Liver (tissue), 9 donors: ENCODE measurements around the gene LAD1. TPM values are rescaled to one million over a fixed set of nuclear protein-coding genes. Genes with fewer than 3 reads are reported as not detected.
A peak's percentile ranks its signal among the peaks of the same experiment; 100 is the strongest.

ENCODE experiments used
- DNase-seq: peaks from one replicate; pipeline ENCODE4 v3.0.0-alpha.2; 2017; ENCODE audit warnings: low spot score
- H3K27ac ChIP-seq, 2 donors: one replicate each; pipeline ENCODE4 v1.7.0; 2013; ENCODE audit warnings: inconsistent platforms in 2 of 2, low read length in 2 of 2, control low read depth in 1 of 2, low read depth in 1 of 2, mild to moderate bottlenecking in 1 of 2
- H3K27me3 ChIP-seq, 4 donors: one replicate each; pipeline versions ENCODE4 v1.6.1 to v1.7.0; 2013; ENCODE audit warnings: low read length in 3 of 4, inconsistent platforms in 1 of 4, mild to moderate bottlenecking in 1 of 4, moderate library complexity in 1 of 4; ENCODE audit not compliant: control insufficient read depth in 4 of 4, insufficient read depth in 4 of 4
- H3K36me3 ChIP-seq, 4 donors: one replicate each; pipeline versions ENCODE4 v1.6.1 to v1.7.0; 2013; ENCODE audit warnings: low read length in 3 of 4, mild to moderate bottlenecking in 3 of 4, low read depth in 1 of 4, moderate library complexity in 1 of 4; ENCODE audit not compliant: control insufficient read depth in 4 of 4, insufficient read depth in 3 of 4
- H3K4me1 ChIP-seq, 4 donors: one replicate each; pipeline versions ENCODE4 v1.6.1 to v1.7.0; 2013; ENCODE audit warnings: low read length in 3 of 4, mild to moderate bottlenecking in 3 of 4, moderate library complexity in 1 of 4; ENCODE audit not compliant: control insufficient read depth in 4 of 4, insufficient read depth in 4 of 4
- H3K4me3 ChIP-seq, 3 donors: one replicate each; pipeline versions ENCODE4 v1.6.1 to v1.7.0; 2013; ENCODE audit warnings: low read length in 3 of 3, control low read depth in 1 of 3, low read depth in 1 of 3, mild to moderate bottlenecking in 1 of 3
- H3K9ac ChIP-seq, 2 donors: one replicate each; pipeline ENCODE4 v1.7.0; 2013; ENCODE audit warnings: low read length in 2 of 2, mild to moderate bottlenecking in 2 of 2, moderate library complexity in 2 of 2, control low read depth in 1 of 2, low read depth in 1 of 2
- H3K9me3 ChIP-seq, 4 donors: one replicate each; pipeline versions ENCODE4 v1.6.1 to v1.7.0; 2013; ENCODE audit warnings: low read length in 3 of 4; ENCODE audit not compliant: control insufficient read depth in 4 of 4
- EGR1 ChIP-seq, 2 donors: IDR thresholded peaks; 2 replicates each; pipeline ENCODE4 v1.6.1; 2016 to 2018; ENCODE audit warnings: antibody characterized with exemption in 2 of 2, low read depth in 2 of 2
- FOXA1 ChIP-seq: IDR thresholded peaks from 2 replicates; pipeline ENCODE4 v1.6.1; 2016; ENCODE audit warnings: antibody characterized with exemption
- FOXA2 ChIP-seq: IDR thresholded peaks from 2 replicates; pipeline ENCODE4 v1.6.1; 2016; ENCODE audit warnings: antibody characterized with exemption
- GABPA ChIP-seq, 2 donors: IDR thresholded peaks in 1 of 2; conservative IDR thresholded peaks in 1 of 2; 2 replicates each; pipeline ENCODE4 v1.6.1; 2016; ENCODE audit warnings: antibody characterized with exemption in 2 of 2, mild to moderate bottlenecking in 1 of 2, moderate library complexity in 1 of 2
- HNF4A ChIP-seq, 2 donors: conservative IDR thresholded peaks; 2 replicates each; pipeline ENCODE4 v1.6.1; 2016; ENCODE audit warnings: antibody characterized with exemption in 2 of 2, mild to moderate bottlenecking in 2 of 2
- HNF4G ChIP-seq: IDR thresholded peaks from 2 replicates; pipeline ENCODE4 v1.6.1; 2016; ENCODE audit warnings: antibody characterized with exemption
- JUND ChIP-seq, 2 donors: IDR thresholded peaks; 2 replicates each; pipeline ENCODE4 v1.6.1; 2016; ENCODE audit warnings: antibody characterized with exemption in 2 of 2
- NR2F2 ChIP-seq: IDR thresholded peaks from 2 replicates; pipeline ENCODE4 v1.6.1; 2016; ENCODE audit warnings: antibody characterized with exemption
- RAD21 ChIP-seq, 2 donors: IDR thresholded peaks; 2 replicates each; pipeline ENCODE4 v1.6.1; 2016; ENCODE audit warnings: antibody characterized with exemption in 2 of 2, mild to moderate bottlenecking in 2 of 2
- SP1 ChIP-seq: IDR thresholded peaks from 2 replicates; pipeline ENCODE4 v1.6.1; 2018; ENCODE audit warnings: antibody characterized with exemption, mild to moderate bottlenecking
- TAF1 ChIP-seq: conservative IDR thresholded peaks from 2 replicates; pipeline ENCODE4 v1.6.1; 2016; ENCODE audit warnings: antibody characterized with exemption, mild to moderate bottlenecking
- YY1 ChIP-seq: IDR thresholded peaks from 2 replicates; pipeline ENCODE4 v1.6.1; 2016; ENCODE audit warnings: antibody characterized with exemption, mild to moderate bottlenecking
- ZBTB33 ChIP-seq: IDR thresholded peaks from 2 replicates; pipeline ENCODE4 v1.6.1; 2016; ENCODE audit warnings: antibody characterized with exemption
- WGBS: extraction: QIAGEN DNeasy Blood & Tissue Kit; methylation state at CpG from one replicate; pipeline ENCODE4 v1.1.7; 2013; 5-methylcytosine and 5-hydroxymethylcytosine counted together
- polyA plus RNA-seq, 2 donors: library from polyadenylated mRNA; stranded (reverse) in 1 of 2; unstranded in 1 of 2; fragments of 200-250 nt in 1 of 2; fragments of >200 nt in 1 of 2; fragmentation: Nextera tagmentation in 1 of 2; extraction: Ambion mirVana in 1 of 2; gene quantifications; one replicate each; pipeline versions ENCODE4 v1.2.1 to v1.2.3, GENCODE V29; 2013 to 2015
- total RNA-seq, 2 donors: library from RNA; depleted of rRNA; stranded (reverse); fragments of >200 nt; gene quantifications; one replicate each; pipeline ENCODE4 v1.2.3, GENCODE V29; 2014
- TF ChIP-seq, protein P1 (sequence below): IDR thresholded peaks from 2 replicates; pipeline ENCODE4 v1.6.1; 2016; ENCODE audit warnings: antibody characterized with exemption, mild to moderate bottlenecking
- TF ChIP-seq, protein P2 (sequence below): IDR thresholded peaks from 2 replicates; pipeline ENCODE4 v1.6.1; 2016; ENCODE audit warnings: antibody characterized with exemption
- TF ChIP-seq, protein P3 (sequence below): fragments of 150-350 bp; IDR thresholded peaks from 2 replicates; pipeline ENCODE4 v1.5.1; 2017; ENCODE audit warnings: improper control_type of control experiment, low read depth, low read length; ENCODE audit not compliant: missing input control
- TF ChIP-seq, protein P4 (sequence below): IDR thresholded peaks from 2 replicates; pipeline ENCODE4 v1.6.1; 2016; ENCODE audit warnings: antibody characterized with exemption
- donor health status: healthy.
- donor health status: healthy.
- donor health status: healthy.
- donor health status: healthy.
- donor health status: healthy.

The LAD1 gene
- total and polyA plus RNA-seq, 4 donors: 3.4 to 13.7 (median 8.5) TPM

DNA sequence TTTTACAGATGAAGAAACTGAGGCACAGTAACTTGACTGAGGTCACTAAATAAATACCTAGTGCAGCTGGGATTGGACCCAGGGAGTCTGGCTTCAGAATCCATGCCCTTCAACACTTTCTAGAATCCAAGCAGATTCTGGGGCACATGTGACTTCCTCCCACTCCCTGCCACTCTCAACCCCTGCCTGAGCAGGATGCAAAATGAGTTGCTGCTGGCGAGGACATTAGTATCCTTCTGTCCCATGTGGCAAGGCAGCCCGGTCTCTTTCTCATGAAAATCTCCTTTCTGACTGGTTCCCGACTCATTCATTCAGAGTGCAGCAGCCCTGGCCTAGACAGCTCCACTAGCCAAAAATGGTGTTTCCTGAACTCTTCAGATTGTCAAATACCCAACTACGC lies 50.0 kb downstream of the LAD1 start:
- H3K36me3 ChIP-seq: no peaks in the 10 kb centered on the region
- no peak overlapping the region for H3K27ac ChIP-seq
- H3K4me1 ChIP-seq: no peaks in the 10 kb centered on the region
- 84% methylated on average over 4 of the region's 4 CpGs for WGBS
- DNase-seq: no peak
- no peaks in the 10 kb centered on the region for H3K27me3 ChIP-seq
- H3K9me3 ChIP-seq: no peaks in the 10 kb centered on the region
- no peak overlapping the region for H3K9ac ChIP-seq
- no peak overlapping the region for H3K4me3 ChIP-seq
- no peak for TF ChIP-seq FOXA1
- TF ChIP-seq JUND (IDR thresholded peaks at IDR 0.05): no peak
- no peak for TF ChIP-seq NR2F2
- TF ChIP-seq, protein P1, sequence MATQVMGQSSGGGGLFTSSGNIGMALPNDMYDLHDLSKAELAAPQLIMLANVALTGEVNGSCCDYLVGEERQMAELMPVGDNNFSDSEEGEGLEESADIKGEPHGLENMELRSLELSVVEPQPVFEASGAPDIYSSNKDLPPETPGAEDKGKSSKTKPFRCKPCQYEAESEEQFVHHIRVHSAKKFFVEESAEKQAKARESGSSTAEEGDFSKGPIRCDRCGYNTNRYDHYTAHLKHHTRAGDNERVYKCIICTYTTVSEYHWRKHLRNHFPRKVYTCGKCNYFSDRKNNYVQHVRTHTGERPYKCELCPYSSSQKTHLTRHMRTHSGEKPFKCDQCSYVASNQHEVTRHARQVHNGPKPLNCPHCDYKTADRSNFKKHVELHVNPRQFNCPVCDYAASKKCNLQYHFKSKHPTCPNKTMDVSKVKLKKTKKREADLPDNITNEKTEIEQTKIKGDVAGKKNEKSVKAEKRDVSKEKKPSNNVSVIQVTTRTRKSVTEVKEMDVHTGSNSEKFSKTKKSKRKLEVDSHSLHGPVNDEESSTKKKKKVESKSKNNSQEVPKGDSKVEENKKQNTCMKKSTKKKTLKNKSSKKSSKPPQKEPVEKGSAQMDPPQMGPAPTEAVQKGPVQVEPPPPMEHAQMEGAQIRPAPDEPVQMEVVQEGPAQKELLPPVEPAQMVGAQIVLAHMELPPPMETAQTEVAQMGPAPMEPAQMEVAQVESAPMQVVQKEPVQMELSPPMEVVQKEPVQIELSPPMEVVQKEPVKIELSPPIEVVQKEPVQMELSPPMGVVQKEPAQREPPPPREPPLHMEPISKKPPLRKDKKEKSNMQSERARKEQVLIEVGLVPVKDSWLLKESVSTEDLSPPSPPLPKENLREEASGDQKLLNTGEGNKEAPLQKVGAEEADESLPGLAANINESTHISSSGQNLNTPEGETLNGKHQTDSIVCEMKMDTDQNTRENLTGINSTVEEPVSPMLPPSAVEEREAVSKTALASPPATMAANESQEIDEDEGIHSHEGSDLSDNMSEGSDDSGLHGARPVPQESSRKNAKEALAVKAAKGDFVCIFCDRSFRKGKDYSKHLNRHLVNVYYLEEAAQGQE: no peak
- no peak for TF ChIP-seq GABPA (IDR thresholded peaks at IDR 0.05 in 1 of 2, conservative IDR thresholded peaks at IDR 0.05 in 1 of 2)
- TF ChIP-seq EGR1 (IDR thresholded peaks at IDR 0.05; ENCODE audit: low read depth in 2 of 2): no peak
- TF ChIP-seq, protein P2, sequence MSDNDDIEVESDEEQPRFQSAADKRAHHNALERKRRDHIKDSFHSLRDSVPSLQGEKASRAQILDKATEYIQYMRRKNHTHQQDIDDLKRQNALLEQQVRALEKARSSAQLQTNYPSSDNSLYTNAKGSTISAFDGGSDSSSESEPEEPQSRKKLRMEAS: no peak
- TF ChIP-seq TAF1: no peak
- TF ChIP-seq ZBTB33: no peak
- TF ChIP-seq HNF4A (conservative IDR thresholded peaks at IDR 0.05): no peak
- TF ChIP-seq, protein P3, sequence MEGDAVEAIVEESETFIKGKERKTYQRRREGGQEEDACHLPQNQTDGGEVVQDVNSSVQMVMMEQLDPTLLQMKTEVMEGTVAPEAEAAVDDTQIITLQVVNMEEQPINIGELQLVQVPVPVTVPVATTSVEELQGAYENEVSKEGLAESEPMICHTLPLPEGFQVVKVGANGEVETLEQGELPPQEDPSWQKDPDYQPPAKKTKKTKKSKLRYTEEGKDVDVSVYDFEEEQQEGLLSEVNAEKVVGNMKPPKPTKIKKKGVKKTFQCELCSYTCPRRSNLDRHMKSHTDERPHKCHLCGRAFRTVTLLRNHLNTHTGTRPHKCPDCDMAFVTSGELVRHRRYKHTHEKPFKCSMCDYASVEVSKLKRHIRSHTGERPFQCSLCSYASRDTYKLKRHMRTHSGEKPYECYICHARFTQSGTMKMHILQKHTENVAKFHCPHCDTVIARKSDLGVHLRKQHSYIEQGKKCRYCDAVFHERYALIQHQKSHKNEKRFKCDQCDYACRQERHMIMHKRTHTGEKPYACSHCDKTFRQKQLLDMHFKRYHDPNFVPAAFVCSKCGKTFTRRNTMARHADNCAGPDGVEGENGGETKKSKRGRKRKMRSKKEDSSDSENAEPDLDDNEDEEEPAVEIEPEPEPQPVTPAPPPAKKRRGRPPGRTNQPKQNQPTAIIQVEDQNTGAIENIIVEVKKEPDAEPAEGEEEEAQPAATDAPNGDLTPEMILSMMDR: no peak
- TF ChIP-seq, protein P4, sequence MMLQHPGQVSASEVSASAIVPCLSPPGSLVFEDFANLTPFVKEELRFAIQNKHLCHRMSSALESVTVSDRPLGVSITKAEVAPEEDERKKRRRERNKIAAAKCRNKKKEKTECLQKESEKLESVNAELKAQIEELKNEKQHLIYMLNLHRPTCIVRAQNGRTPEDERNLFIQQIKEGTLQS: no peak
- TF ChIP-seq SP1: no peak
- no peak for TF ChIP-seq FOXA2
- no peak for TF ChIP-seq HNF4G
- TF ChIP-seq YY1: no peak
- TF ChIP-seq RAD21 (IDR thresholded peaks at IDR 0.05): no peak

DNA sequence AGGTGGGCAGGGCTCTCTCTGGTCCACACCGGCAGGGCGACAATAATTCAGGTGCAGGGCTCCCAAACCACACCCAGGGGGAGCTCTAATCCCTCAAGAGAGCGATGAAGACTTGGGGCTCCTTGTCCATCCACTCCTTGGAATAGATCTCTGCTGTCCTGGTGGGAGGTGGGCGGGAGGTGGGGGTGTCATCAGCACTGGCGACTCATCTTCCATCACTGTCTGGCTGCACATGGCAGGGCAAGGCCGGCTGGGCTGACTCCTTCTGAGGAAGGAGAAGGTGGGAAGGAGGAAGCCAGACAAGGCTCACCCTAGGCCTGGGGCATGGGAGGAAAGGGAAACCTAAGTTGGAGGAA lies 50.9 kb downstream of the LAD1 start:
- H3K9me3 ChIP-seq: no peaks in the 10 kb centered on the region
- 17% methylated on average over 6 of the region's 6 CpGs for WGBS
- H3K4me3 ChIP-seq: no peak overlapping the region
- H3K27ac ChIP-seq: no peak overlapping the region
- no peak overlapping the region for H3K9ac ChIP-seq
- no peaks in the 10 kb centered on the region for H3K36me3 ChIP-seq
- no peaks in the 10 kb centered on the region for H3K27me3 ChIP-seq
- no peaks in the 10 kb centered on the region for H3K4me1 ChIP-seq
- no peak for DNase-seq
- TF ChIP-seq, protein P1: no peak
- TF ChIP-seq, protein P3: peak; percentile 48
- TF ChIP-seq FOXA2 (no peak), NR2F2 (no peak), ZBTB33 (no peak), RAD21 (IDR thresholded peaks at IDR 0.05) (peak; percentile 42 to 56)
